ENCODE measurements around the gene PLIN3. TPM values are rescaled to one million over a fixed set of nuclear protein-coding genes. Genes with fewer than 3 reads are reported as not detected.

The PLIN3 gene
- total and polyA plus RNA-seq, 9 of the 15 experiments (the other 6 are each of a cell fraction or from before 2014, with no cell fraction given) = 7.5 to 75.6 (median 43.1) TPM

DNA sequence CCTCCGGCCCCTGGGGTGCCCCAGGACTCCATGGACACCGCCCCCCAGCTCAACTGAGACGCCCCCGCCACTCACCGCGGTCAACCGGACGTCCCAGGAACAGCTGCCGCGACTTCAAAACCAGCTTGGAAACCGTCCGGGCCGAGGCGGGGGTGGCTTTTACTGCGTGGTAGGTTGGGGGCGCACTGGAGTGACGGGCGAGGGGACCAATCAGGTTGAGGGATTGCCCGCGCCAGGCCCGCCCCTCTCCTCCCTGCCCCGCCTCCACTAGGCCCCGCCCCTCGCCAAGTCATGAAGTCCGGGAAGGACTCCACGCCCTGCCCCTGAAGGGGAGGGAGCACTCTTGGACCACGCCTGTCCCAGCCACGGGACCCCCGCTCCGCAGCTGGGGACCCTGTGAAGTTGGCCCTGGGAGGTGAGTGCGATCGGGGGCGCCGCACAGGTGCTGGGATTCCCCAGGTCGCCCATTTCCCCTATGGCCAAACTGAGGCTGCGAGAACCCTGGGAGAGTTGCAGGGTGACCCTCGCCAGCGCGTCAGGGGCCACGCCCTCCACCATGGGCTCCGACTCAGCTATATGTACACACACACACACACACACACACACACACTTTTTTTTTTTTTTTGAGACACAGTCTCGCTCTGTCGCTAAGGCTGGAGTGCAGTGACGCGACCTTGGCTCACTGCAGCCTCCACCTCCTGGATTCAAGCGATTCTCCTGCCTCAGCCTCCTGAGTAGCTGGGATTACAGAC lies at the start of gene PLIN3 (continued):
- TF ChIP-seq, protein P1, sequence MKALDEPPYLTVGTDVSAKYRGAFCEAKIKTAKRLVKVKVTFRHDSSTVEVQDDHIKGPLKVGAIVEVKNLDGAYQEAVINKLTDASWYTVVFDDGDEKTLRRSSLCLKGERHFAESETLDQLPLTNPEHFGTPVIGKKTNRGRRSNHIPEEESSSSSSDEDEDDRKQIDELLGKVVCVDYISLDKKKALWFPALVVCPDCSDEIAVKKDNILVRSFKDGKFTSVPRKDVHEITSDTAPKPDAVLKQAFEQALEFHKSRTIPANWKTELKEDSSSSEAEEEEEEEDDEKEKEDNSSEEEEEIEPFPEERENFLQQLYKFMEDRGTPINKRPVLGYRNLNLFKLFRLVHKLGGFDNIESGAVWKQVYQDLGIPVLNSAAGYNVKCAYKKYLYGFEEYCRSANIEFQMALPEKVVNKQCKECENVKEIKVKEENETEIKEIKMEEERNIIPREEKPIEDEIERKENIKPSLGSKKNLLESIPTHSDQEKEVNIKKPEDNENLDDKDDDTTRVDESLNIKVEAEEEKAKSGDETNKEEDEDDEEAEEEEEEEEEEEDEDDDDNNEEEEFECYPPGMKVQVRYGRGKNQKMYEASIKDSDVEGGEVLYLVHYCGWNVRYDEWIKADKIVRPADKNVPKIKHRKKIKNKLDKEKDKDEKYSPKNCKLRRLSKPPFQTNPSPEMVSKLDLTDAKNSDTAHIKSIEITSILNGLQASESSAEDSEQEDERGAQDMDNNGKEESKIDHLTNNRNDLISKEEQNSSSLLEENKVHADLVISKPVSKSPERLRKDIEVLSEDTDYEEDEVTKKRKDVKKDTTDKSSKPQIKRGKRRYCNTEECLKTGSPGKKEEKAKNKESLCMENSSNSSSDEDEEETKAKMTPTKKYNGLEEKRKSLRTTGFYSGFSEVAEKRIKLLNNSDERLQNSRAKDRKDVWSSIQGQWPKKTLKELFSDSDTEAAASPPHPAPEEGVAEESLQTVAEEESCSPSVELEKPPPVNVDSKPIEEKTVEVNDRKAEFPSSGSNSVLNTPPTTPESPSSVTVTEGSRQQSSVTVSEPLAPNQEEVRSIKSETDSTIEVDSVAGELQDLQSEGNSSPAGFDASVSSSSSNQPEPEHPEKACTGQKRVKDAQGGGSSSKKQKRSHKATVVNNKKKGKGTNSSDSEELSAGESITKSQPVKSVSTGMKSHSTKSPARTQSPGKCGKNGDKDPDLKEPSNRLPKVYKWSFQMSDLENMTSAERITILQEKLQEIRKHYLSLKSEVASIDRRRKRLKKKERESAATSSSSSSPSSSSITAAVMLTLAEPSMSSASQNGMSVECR (CRISPR knock-in tag; IDR thresholded peaks at IDR 0.05) = peak; percentile 59; the same call in 1 of the 2 replicates
- TF ChIP-seq NRF1 (conservative IDR thresholded peaks at IDR 0.05 in 1 of 2, IDR thresholded peaks at IDR 0.05 in 1 of 2) = peak; percentile 53 to 64
- TF ChIP-seq PCBP1 (IDR thresholded peaks at IDR 0.05; ENCODE audit: low read depth, low read length, poor library complexity, severe bottlenecking) = peak; percentile 50
- TF ChIP-seq, protein P2, sequence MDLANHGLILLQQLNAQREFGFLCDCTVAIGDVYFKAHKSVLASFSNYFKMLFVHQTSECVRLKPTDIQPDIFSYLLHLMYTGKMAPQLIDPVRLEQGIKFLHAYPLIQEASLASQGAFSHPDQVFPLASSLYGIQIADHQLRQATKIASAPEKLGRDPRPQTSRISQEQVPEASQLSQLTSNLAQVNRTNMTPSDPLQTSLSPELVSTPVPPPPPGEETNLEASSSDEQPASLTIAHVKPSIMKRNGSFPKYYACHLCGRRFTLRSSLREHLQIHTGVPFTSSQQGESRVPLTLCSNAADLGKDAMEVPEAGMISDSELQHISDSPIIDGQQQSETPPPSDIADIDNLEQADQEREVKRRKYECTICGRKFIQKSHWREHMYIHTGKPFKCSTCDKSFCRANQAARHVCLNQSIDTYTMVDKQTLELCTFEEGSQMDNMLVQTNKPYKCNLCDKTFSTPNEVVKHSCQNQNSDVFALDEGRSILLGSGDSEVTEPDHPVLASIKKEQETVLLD (IDR thresholded peaks at IDR 0.05) = peak; percentile 80
- TF ChIP-seq, protein P3, sequence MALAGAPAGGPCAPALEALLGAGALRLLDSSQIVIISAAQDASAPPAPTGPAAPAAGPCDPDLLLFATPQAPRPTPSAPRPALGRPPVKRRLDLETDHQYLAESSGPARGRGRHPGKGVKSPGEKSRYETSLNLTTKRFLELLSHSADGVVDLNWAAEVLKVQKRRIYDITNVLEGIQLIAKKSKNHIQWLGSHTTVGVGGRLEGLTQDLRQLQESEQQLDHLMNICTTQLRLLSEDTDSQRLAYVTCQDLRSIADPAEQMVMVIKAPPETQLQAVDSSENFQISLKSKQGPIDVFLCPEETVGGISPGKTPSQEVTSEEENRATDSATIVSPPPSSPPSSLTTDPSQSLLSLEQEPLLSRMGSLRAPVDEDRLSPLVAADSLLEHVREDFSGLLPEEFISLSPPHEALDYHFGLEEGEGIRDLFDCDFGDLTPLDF (CRISPR knock-in tag; IDR thresholded peaks at IDR 0.05) = no peak
- TF ChIP-seq, protein P4, sequence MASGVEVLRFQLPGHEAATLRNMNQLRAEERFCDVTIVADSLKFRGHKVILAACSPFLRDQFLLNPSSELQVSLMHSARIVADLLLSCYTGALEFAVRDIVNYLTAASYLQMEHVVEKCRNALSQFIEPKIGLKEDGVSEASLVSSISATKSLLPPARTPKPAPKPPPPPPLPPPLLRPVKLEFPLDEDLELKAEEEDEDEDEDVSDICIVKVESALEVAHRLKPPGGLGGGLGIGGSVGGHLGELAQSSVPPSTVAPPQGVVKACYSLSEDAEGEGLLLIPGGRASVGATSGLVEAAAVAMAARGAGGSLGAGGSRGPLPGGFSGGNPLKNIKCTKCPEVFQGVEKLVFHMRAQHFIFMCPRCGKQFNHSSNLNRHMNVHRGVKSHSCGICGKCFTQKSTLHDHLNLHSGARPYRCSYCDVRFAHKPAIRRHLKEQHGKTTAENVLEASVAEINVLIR (CRISPR knock-in tag; IDR thresholded peaks at IDR 0.05) = no peak
- TF ChIP-seq, protein P5, sequence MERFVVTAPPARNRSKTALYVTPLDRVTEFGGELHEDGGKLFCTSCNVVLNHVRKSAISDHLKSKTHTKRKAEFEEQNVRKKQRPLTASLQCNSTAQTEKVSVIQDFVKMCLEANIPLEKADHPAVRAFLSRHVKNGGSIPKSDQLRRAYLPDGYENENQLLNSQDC (CRISPR knock-in tag; IDR thresholded peaks at IDR 0.05) = no peak
- TF ChIP-seq, protein P6, sequence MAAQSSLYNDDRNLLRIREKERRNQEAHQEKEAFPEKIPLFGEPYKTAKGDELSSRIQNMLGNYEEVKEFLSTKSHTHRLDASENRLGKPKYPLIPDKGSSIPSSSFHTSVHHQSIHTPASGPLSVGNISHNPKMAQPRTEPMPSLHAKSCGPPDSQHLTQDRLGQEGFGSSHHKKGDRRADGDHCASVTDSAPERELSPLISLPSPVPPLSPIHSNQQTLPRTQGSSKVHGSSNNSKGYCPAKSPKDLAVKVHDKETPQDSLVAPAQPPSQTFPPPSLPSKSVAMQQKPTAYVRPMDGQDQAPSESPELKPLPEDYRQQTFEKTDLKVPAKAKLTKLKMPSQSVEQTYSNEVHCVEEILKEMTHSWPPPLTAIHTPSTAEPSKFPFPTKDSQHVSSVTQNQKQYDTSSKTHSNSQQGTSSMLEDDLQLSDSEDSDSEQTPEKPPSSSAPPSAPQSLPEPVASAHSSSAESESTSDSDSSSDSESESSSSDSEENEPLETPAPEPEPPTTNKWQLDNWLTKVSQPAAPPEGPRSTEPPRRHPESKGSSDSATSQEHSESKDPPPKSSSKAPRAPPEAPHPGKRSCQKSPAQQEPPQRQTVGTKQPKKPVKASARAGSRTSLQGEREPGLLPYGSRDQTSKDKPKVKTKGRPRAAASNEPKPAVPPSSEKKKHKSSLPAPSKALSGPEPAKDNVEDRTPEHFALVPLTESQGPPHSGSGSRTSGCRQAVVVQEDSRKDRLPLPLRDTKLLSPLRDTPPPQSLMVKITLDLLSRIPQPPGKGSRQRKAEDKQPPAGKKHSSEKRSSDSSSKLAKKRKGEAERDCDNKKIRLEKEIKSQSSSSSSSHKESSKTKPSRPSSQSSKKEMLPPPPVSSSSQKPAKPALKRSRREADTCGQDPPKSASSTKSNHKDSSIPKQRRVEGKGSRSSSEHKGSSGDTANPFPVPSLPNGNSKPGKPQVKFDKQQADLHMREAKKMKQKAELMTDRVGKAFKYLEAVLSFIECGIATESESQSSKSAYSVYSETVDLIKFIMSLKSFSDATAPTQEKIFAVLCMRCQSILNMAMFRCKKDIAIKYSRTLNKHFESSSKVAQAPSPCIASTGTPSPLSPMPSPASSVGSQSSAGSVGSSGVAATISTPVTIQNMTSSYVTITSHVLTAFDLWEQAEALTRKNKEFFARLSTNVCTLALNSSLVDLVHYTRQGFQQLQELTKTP (IDR thresholded peaks at IDR 0.05; ENCODE audit: low read depth in 1 of 2, partially characterized antibody in 2 of 2) = peak in 1 of 2 experiments; percentile 46
- peak; percentile 90; the same call in 1 of the 2 replicates for TF ChIP-seq MTA3 (IDR thresholded peaks at IDR 0.05; ENCODE audit: borderline replicate concordance)
- TF ChIP-seq MED1 (CRISPR knock-in tag; IDR thresholded peaks at IDR 0.05; ENCODE audit: borderline replicate concordance) = no peak
- no peak for TF ChIP-seq ZKSCAN1 (IDR thresholded peaks at IDR 0.05; ENCODE audit: low read depth, low read length)

All from K562 (cell line).